Endothelial cell of umbilical vein (primary cell): ENCODE data around the gene GPD1. TPM values are rescaled to one million over a fixed set of nuclear protein-coding genes. Genes with fewer than 3 reads are reported as not detected.
A peak's percentile ranks its signal among the peaks of the same experiment; 100 is the strongest.

ENCODE experiments used
- BruUV-seq: library from RNA; stranded (reverse); fragments of 400-500 nt; replicated peaks from 2 replicates; lab custom pipeline; 2021; lab: Mats Ljungman, UMichigan
- CTCF ChIA-PET: fragments of 300-600, 350-600 bp; sonication (Branson Sonifier 250); formaldehyde crosslinking; loops from one replicate; lab custom pipeline; 2021; ENCODE audit warnings: antibody characterized with exemption, inconsistent platforms; lab: Charles Lee
- POLR2A ChIA-PET: fragments of 300-600, 350-600 bp; sonication (Branson Sonifier 250); formaldehyde crosslinking; loops from one replicate; lab custom pipeline; 2021; ENCODE audit warnings: antibody characterized with exemption, inconsistent platforms; lab: Charles Lee
- DNase-seq: peaks from one replicate; pipeline ENCODE4 v3.0.0-alpha.2; 2011; ENCODE audit warnings: low read depth, low spot score
- FAIRE-seq: peaks from 2 replicates; lab custom pipeline; 2011; peaks lifted over from hg19 to GRCh38; lab: Jason Lieb, UNC
- H2AFZ ChIP-seq: 2 replicates; pipeline ENCODE4 v1.6.0; 2012; ENCODE audit warnings: low read depth, low read length, control low read depth, inconsistent platforms
- H3K27ac ChIP-seq: 2 replicates; pipeline ENCODE4 v1.5.1; 2011; ENCODE audit warnings: low read depth, mild to moderate bottlenecking, control low read depth, low read length, moderate library complexity; ENCODE audit not compliant: insufficient read depth
- H3K27me3 ChIP-seq, 2 experiments: 2 replicates each; pipeline versions ENCODE4 v1.6.0 to v1.6.1; 2011; ENCODE audit warnings: low read length in 2 of 2, mixed read lengths in 1 of 2; ENCODE audit not compliant: control insufficient read depth in 2 of 2, insufficient read depth in 2 of 2
- H3K36me3 ChIP-seq, 2 experiments: 2 replicates in 1 of 2; 3 replicates in 1 of 2; pipeline ENCODE4 v1.5.1; 2011; ENCODE audit warnings: low read length in 2 of 2, mild to moderate bottlenecking in 1 of 2, moderate library complexity in 1 of 2; ENCODE audit not compliant: control insufficient read depth in 2 of 2, insufficient read depth in 2 of 2; ENCODE audit errors: extremely low read depth in 1 of 2
- H3K4me1 ChIP-seq: 3 replicates; pipeline ENCODE4 v1.5.1; 2011; ENCODE audit warnings: mild to moderate bottlenecking, low read length; ENCODE audit not compliant: control insufficient read depth, insufficient read depth; ENCODE audit errors: extremely low read depth
- H3K4me2 ChIP-seq: 2 replicates; pipeline ENCODE4 v1.6.1; 2011; ENCODE audit warnings: low read length, control low read depth, mixed read lengths; ENCODE audit not compliant: insufficient read depth
- H3K4me3 ChIP-seq, 3 experiments: fragments of 200-600 bp in 1 of 3; sonication (generic), shearing (Covaris generic) in 1 of 3; replicated peaks in 1 of 3; 2 replicates each; pipeline ENCODE4 v1.5.1; 2011 to 2016; ENCODE audit warnings: control low read depth in 3 of 3, low read length in 3 of 3, mild to moderate bottlenecking in 2 of 3, inconsistent platforms in 1 of 3, low read depth in 1 of 3, moderate library complexity in 1 of 3; ENCODE audit not compliant: insufficient read depth in 1 of 3
- H3K79me2 ChIP-seq: 2 replicates; pipeline ENCODE4 v1.6.0; 2012; ENCODE audit warnings: low read length, inconsistent platforms; ENCODE audit not compliant: control insufficient read depth, insufficient read depth
- H3K9ac ChIP-seq: replicated peaks from 2 replicates; pipeline ENCODE3; 2011; ENCODE audit warnings: low read length, control low read depth; ENCODE audit not compliant: insufficient read depth; ENCODE audit errors: extremely low read depth
- H3K9me1 ChIP-seq: replicated peaks from 3 replicates; pipeline ENCODE4 v1.6.0; 2011; ENCODE audit warnings: mild to moderate bottlenecking, low read length; ENCODE audit not compliant: control insufficient read depth, insufficient read depth; ENCODE audit errors: extremely low read depth
- H3K9me3 ChIP-seq: replicated peaks from 2 replicates; pipeline ENCODE4 v1.5.1; 2012; ENCODE audit warnings: low read length, inconsistent platforms; ENCODE audit not compliant: control insufficient read depth, insufficient read depth
- H4K20me1 ChIP-seq: replicated peaks from 2 replicates; pipeline ENCODE3; 2011; ENCODE audit warnings: mild to moderate bottlenecking, low read length; ENCODE audit not compliant: control insufficient read depth, insufficient read depth; ENCODE audit errors: extremely low read depth
- EZH2 ChIP-seq: IDR thresholded peaks from 2 replicates; pipeline ENCODE4 v1.6.1; 2012; ENCODE audit warnings: borderline replicate concordance, low read depth, mild to moderate bottlenecking, moderate library complexity, low read length, inconsistent platforms; ENCODE audit not compliant: severe bottlenecking
- FOS ChIP-seq: IDR thresholded peaks from 2 replicates; pipeline ENCODE4 v1.6.1; 2011; ENCODE audit warnings: mild to moderate bottlenecking, low read length, moderate library complexity, borderline replicate concordance; ENCODE audit not compliant: insufficient read depth
- GATA2 ChIP-seq: IDR thresholded peaks from 2 replicates; pipeline ENCODE4 v1.7.0; 2011; ENCODE audit warnings: low read depth, mild to moderate bottlenecking, moderate library complexity, mixed read lengths, low read length; ENCODE audit not compliant: insufficient read length, insufficient read depth
- JUN ChIP-seq: IDR thresholded peaks from 2 replicates; pipeline ENCODE4 v1.6.1; 2011; ENCODE audit warnings: borderline replicate concordance, low read depth; ENCODE audit not compliant: insufficient read length, insufficient read depth
- MYC ChIP-seq: IDR thresholded peaks from one replicate; pipeline ENCODE4 v1.6.1; 2011; ENCODE audit warnings: mild to moderate bottlenecking, low read depth, low read length
- POLR2A ChIP-seq: IDR thresholded peaks from 2 replicates; pipeline ENCODE4 v1.6.1; 2012; ENCODE audit warnings: low read depth, mild to moderate bottlenecking, control low read depth, low read length
- POLR2AphosphoS5 ChIP-seq: IDR thresholded peaks from 2 replicates; pipeline ENCODE4 v1.6.1; 2012; ENCODE audit warnings: low read depth, mild to moderate bottlenecking, control low read depth, low read length, moderate library complexity; ENCODE audit not compliant: insufficient read depth
- dilution Hi-C: fragments of 300-500 bp; cut with MboI; formaldehyde crosslinking; loops from one replicate; pipeline ENCODE4 v1.15.0; 2019; ENCODE audit warnings: low sequenced_read_pairs; ENCODE audit not compliant: extremely low pct_ligation_motif_present
- intact Hi-C: fragments of 100-400 bp; cut with micrococcal nuclease; formaldehyde crosslinking; loops from one replicate; pipeline ENCODE4 v1.10.0; 2022
- polyA plus RNA-seq, 4 experiments: library from polyadenylated mRNA; depleted of rRNA in 3 of 4; stranded (reverse) in 3 of 4; unstranded in 1 of 4; fragments of >200 nt; gene quantifications; 2 replicates each; pipeline versions ENCODE4 v1.2.1 to v1.2.3, GENCODE V29; 2011 to 2012; ENCODE audit warnings: missing spikeins in 1 of 4
- total RNA-seq: library from RNA; stranded (reverse); gene quantifications from 2 replicates; pipeline ENCODE4 v1.2.3, GENCODE V29; 2021
- TF ChIP-seq, protein P1 (sequence below): IDR thresholded peaks from 2 replicates; pipeline ENCODE4 v1.6.1; 2011; ENCODE audit not compliant: insufficient read depth, insufficient read length
- TF ChIP-seq, protein P2 (sequence below), 2 donors: IDR thresholded peaks; 1 replicate in 1 of 2; 2 replicates in 1 of 2; pipeline ENCODE4 v1.5.1; 2011; ENCODE audit warnings: low read length in 2 of 2, mild to moderate bottlenecking in 2 of 2, moderate library complexity in 2 of 2, control low read depth in 1 of 2, inconsistent platforms in 1 of 2, low read depth in 1 of 2; ENCODE audit not compliant: insufficient read depth in 1 of 2; ENCODE audit errors: extremely low read depth in 1 of 2

GPD1 gene
- total and polyA plus RNA-seq, 2 donors (not counting 3 experiments of a cell fraction or from before 2014, with no cell fraction given), result 0.07 TPM; not detected in 1

DNA sequence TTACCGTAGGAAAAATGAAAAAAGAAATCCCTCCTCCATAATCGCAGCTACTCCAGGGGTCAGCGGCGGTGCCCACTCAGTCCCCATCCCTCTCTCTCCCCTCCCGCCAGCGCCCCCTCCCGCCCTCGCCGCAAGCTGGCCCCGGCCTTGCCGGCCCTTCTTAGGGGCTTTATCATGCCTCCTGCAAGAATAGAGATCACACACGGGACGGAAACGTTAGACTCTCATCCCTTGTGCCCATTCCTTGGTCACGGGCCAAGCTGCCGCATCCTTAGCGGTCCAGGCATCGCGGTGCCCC is 7.5 kb downstream of the GPD1 start:
- Histone ChIP-seq H2AFZ (peak overlapping the region; percentile 90), H3K9ac (no peak overlapping the region), H3K4me3 (no peak overlapping the region), H3K79me2 (peaks cover 8% of the 10 kb centered on the region), H3K36me3 (peaks cover 0 to 2% of the 10 kb centered on the region in 2 experiments), H3K9me1 (no peaks in the 10 kb centered on the region), H3K4me2 (no peak overlapping the region), H3K27ac (no peak overlapping the region), H3K4me1 (peaks cover 9% of the 10 kb centered on the region), H4K20me1 (no peaks in the 10 kb centered on the region), H3K27me3 (no peaks in the 10 kb centered on the region), H3K9me3 (no peaks in the 10 kb centered on the region)
- no TSS peak for BruUV-seq
- ChIA-PET POLR2A (interaction anchor here (2.0 to 2.3 kb wide), 3 partner anchors 9 to 56 kb away, joined by 7 to 20 read pairs (median 17); partner anchors contain the start of genes CERS5 and SMARCD1), CTCF (interaction anchor here (0.5 to 4.5 kb wide), 30 partner anchors 9 to 652 kb away, joined by 3 to 89 read pairs (median 8); partner anchors contain the start of genes ATF1, CERS5, GPD1 and LIMA1)
- intact Hi-C loops (loop anchor here (1.0 kb wide), 2 partner anchors 36 to 64 kb away; no protein-coding TSS in a partner anchor), dilution Hi-C loops (no loop called here)
- no peak for FAIRE-seq
- DNase-seq, result no peak
- TF ChIP-seq FOS (no peak), POLR2AphosphoS5 (no peak), MYC (no peak), EZH2 (no peak), JUN (no peak), POLR2A (no peak), GATA2 (no peak)
- TF ChIP-seq, protein P1, sequence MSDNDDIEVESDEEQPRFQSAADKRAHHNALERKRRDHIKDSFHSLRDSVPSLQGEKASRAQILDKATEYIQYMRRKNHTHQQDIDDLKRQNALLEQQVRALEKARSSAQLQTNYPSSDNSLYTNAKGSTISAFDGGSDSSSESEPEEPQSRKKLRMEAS, result no peak
- TF ChIP-seq, protein P2, sequence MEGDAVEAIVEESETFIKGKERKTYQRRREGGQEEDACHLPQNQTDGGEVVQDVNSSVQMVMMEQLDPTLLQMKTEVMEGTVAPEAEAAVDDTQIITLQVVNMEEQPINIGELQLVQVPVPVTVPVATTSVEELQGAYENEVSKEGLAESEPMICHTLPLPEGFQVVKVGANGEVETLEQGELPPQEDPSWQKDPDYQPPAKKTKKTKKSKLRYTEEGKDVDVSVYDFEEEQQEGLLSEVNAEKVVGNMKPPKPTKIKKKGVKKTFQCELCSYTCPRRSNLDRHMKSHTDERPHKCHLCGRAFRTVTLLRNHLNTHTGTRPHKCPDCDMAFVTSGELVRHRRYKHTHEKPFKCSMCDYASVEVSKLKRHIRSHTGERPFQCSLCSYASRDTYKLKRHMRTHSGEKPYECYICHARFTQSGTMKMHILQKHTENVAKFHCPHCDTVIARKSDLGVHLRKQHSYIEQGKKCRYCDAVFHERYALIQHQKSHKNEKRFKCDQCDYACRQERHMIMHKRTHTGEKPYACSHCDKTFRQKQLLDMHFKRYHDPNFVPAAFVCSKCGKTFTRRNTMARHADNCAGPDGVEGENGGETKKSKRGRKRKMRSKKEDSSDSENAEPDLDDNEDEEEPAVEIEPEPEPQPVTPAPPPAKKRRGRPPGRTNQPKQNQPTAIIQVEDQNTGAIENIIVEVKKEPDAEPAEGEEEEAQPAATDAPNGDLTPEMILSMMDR (IDR thresholded peaks at IDR 0.05; ENCODE audit: extremely low read depth in 1 of 2, insufficient read depth in 1 of 2, low read depth in 1 of 2, low read length in 2 of 2), result no peak
